SK-N-SH (cell line): ENCODE measurements around the gene TTC36. TPM values are rescaled to one million over a fixed set of nuclear protein-coding genes. Genes with fewer than 3 reads are reported as not detected.
"Not testable (repeated sequence)": the region's sequence is repeated elsewhere in the genome, so short reads cannot be mapped to it uniquely, and the experiment has no call there.

Source experiments
- CTCF ChIA-PET: fragments of 300-600, 350-600 bp; formaldehyde crosslinking; extraction: SDS; loops from one replicate; lab custom pipeline; 2021; lab: Yijun Ruan, JAX
- POLR2A ChIA-PET: fragments of 350-600 bp; sonication (Branson Sonifier 250); formaldehyde crosslinking; extraction: SDS; loops from one replicate; lab custom pipeline; 2020; ENCODE audit warnings: antibody characterized with exemption, inconsistent platforms; lab: Yijun Ruan, JAX
- DNase-seq: peaks from one replicate; pipeline ENCODE4 v3.0.0; 2012
- H2AFZ ChIP-seq: fragments of 200-600 bp; sonication (generic); 2 replicates; pipeline ENCODE4 v1.8.1; 2016; ENCODE audit warnings: antibody characterized with exemption, mild to moderate bottlenecking, low read depth
- H3F3A ChIP-seq: fragments of 200-600 bp; sonication (generic); replicated peaks from 2 replicates; pipeline ENCODE3; 2016; ENCODE audit warnings: antibody characterized with exemption, mild to moderate bottlenecking; ENCODE audit not compliant: insufficient read depth
- H3K27ac ChIP-seq, 2 experiments: fragments of 200-500 bp in 1 of 2; fragments of 200-600 bp in 1 of 2; sonication (Bioruptor generic) in 1 of 2; sonication (generic), shearing (Covaris generic) in 1 of 2; 2 replicates each; pipeline versions ENCODE4 v1.5.1 to v1.6.1; 2014 to 2016; ENCODE audit warnings: low read depth in 2 of 2, inconsistent platforms in 1 of 2, low read length in 1 of 2, mild to moderate bottlenecking in 1 of 2, mixed read lengths in 1 of 2
- H3K27me3 ChIP-seq: fragments of 200-600 bp; sonication (generic), shearing (Covaris generic); 2 replicates; pipeline ENCODE4 v1.6.1; 2016; ENCODE audit warnings: mixed run types; ENCODE audit not compliant: insufficient read depth
- H3K36me3 ChIP-seq, 2 experiments: fragments of 200-500 bp in 1 of 2; fragments of 200-600 bp in 1 of 2; sonication (Bioruptor generic) in 1 of 2; sonication (generic) in 1 of 2; replicated peaks in 1 of 2; 2 replicates each; pipeline versions ENCODE3 to v1.5.1; 2014 to 2016; ENCODE audit warnings: low read length in 1 of 2, mild to moderate bottlenecking in 1 of 2; ENCODE audit not compliant: insufficient read depth in 2 of 2, control insufficient read depth in 1 of 2
- H3K4me1 ChIP-seq, 2 experiments: fragments of 200-500 bp in 1 of 2; fragments of 200-600 bp in 1 of 2; sonication (Bioruptor generic) in 1 of 2; sonication (generic), shearing (Covaris generic) in 1 of 2; 2 replicates each; pipeline versions ENCODE4 v1.5.1 to v1.6.1; 2014 to 2016; ENCODE audit warnings: low read depth in 1 of 2, low read length in 1 of 2, mixed run types in 1 of 2; ENCODE audit not compliant: insufficient read depth in 2 of 2, control insufficient read depth in 1 of 2
- H3K4me2 ChIP-seq: fragments of 200-600 bp; sonication (generic), shearing (Covaris generic); 2 replicates; pipeline ENCODE4 v1.6.1; 2017; ENCODE audit warnings: mixed run types
- H3K4me3 ChIP-seq, 2 experiments: fragments of 200-500 bp in 1 of 2; fragments of 200-600 bp in 1 of 2; sonication (Bioruptor generic) in 1 of 2; sonication (generic), shearing (Covaris generic) in 1 of 2; 2 replicates each; pipeline versions ENCODE4 v1.5.1 to v1.8.1; 2014 to 2016; ENCODE audit warnings: low read depth in 2 of 2, inconsistent platforms in 1 of 2, low read length in 1 of 2, mild to moderate bottlenecking in 1 of 2, mixed read lengths in 1 of 2, moderate library complexity in 1 of 2
- H3K79me2 ChIP-seq: fragments of 200-600 bp; sonication (generic); 2 replicates; pipeline ENCODE4 v1.8.1; 2017; ENCODE audit warnings: mild to moderate bottlenecking; ENCODE audit not compliant: insufficient read depth
- H3K9ac ChIP-seq: fragments of 200-600 bp; sonication (generic); 2 replicates; pipeline ENCODE4 v1.6.1; 2017; ENCODE audit warnings: mixed run types
- H3K9me2 ChIP-seq: fragments of 200-600 bp; sonication (generic); 2 replicates; pipeline ENCODE4 v1.6.1; 2017; ENCODE audit warnings: mixed run types
- H3K9me3 ChIP-seq: fragments of 200-600 bp; sonication (generic); 2 replicates; pipeline ENCODE4 v1.6.1; 2017; ENCODE audit warnings: mixed run types, mild to moderate bottlenecking, moderate library complexity
- H4K20me1 ChIP-seq: fragments of 200-600 bp; sonication (generic); 2 replicates; pipeline ENCODE4 v1.6.1; 2017; ENCODE audit warnings: mild to moderate bottlenecking, mixed run types; ENCODE audit not compliant: insufficient read depth
- CHD2 ChIP-seq: fragments of 150-350 bp; IDR thresholded peaks from 2 replicates; pipeline ENCODE4 v1.6.1; 2018; ENCODE audit warnings: low read length; ENCODE audit not compliant: partially characterized antibody
- EZH2phosphoT487 ChIP-seq: fragments of 200-600 bp; sonication (generic); IDR thresholded peaks from 2 replicates; pipeline ENCODE4 v1.6.1; 2017; ENCODE audit warnings: low read depth, mixed run types, mild to moderate bottlenecking, antibody characterized with exemption, moderate library complexity, borderline replicate concordance
- FOSL2 ChIP-seq: IDR thresholded peaks from 2 replicates; pipeline ENCODE4 v1.4.0; 2012; ENCODE audit warnings: low read depth, mild to moderate bottlenecking, moderate library complexity, borderline replicate concordance
- IRF3 ChIP-seq: fragments of 150-350 bp; IDR thresholded peaks from 2 replicates; pipeline ENCODE4 v1.6.1; 2016; ENCODE audit warnings: mild to moderate bottlenecking, low read depth, low read length
- MEF2A ChIP-seq: IDR thresholded peaks from 2 replicates; pipeline ENCODE4 v1.4.0; 2012; ENCODE audit warnings: low read depth, borderline replicate concordance
- NFIC ChIP-seq: IDR thresholded peaks from 2 replicates; pipeline ENCODE4 v1.4.0; 2012; ENCODE audit warnings: borderline replicate concordance
- RXRA ChIP-seq: IDR thresholded peaks from 2 replicates; pipeline ENCODE4 v1.4.0; 2012; ENCODE audit warnings: low read depth, mild to moderate bottlenecking, borderline replicate concordance
- SIN3A ChIP-seq: IDR thresholded peaks from 2 replicates; pipeline ENCODE4 v1.6.1; 2012; ENCODE audit warnings: low read depth, mild to moderate bottlenecking, low read length, moderate library complexity, borderline replicate concordance
- TAF1 ChIP-seq: IDR thresholded peaks from 2 replicates; pipeline ENCODE4 v1.6.1; 2012; ENCODE audit warnings: low read depth, mild to moderate bottlenecking, low read length, moderate library complexity, borderline replicate concordance
- USF2 ChIP-seq: fragments of 150-350 bp; IDR thresholded peaks from 2 replicates; pipeline ENCODE4 v1.6.1; 2017; ENCODE audit warnings: antibody characterized with exemption, low read length, low read depth, borderline replicate concordance
- YY1 ChIP-seq: IDR thresholded peaks from 2 replicates; pipeline ENCODE4 v1.4.0; 2012; ENCODE audit warnings: low read depth, mild to moderate bottlenecking
- WGBS: methylation state at CpG from one replicate; pipeline ENCODE4 v1.1.6; 2017; ENCODE audit warnings: low lambda C conversion rate; 5-methylcytosine and 5-hydroxymethylcytosine counted together
- polyA plus RNA-seq, 3 experiments: library from polyadenylated mRNA; depleted of rRNA; stranded (reverse); fragments of >200 nt; gene quantifications; 2 replicates each; pipeline ENCODE4 v1.2.3, GENCODE V29; 2012
- TF ChIP-seq, protein P1 (sequence below): IDR thresholded peaks from 2 replicates; pipeline ENCODE4 v1.4.0; 2012; ENCODE audit warnings: low read depth, borderline replicate concordance
- TF ChIP-seq, protein P2 (sequence below): IDR thresholded peaks from 2 replicates; pipeline ENCODE4 v1.4.0; 2012; ENCODE audit warnings: low read depth, borderline replicate concordance
- TF ChIP-seq, protein P3 (sequence below): IDR thresholded peaks from 2 replicates; pipeline ENCODE4 v1.4.0; 2012; ENCODE audit warnings: low read depth

TTC36 gene
- 0.18 and 0.29 TPM in 2 replicates for polyA plus RNA-seq (2012; rRNA removed)
- polyA plus RNA-seq (2012; cell fraction: cytosol; rRNA removed), result 0.05 and 0.12 TPM in 2 replicates
- 1.0 and 1.9 TPM in 2 replicates for polyA plus RNA-seq (2012; cell fraction: nucleus; rRNA removed)

DNA sequence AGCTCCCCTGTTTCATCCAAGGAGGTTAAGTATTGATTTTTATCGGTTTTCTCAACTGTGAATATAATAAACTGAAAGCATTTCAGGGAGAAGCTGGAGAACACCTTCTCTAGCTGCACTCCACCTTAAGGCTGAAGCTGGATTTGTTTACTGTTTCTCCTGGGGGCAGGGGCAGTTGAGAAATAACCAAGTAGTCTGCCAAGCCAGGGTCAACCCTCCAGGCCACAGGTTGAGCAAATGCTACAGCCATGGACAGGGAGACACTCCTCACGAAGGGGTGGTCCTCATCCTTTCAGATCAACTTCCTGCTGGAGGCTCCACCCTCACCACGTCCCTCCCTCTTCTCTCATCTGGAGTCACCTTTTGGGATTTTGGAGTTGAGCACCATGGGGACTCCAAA lies at the start of gene TTC36:
Gene TTC36, plus strand, starts transcription at position 366 of the 400 bp plus-strand sequence. Its CDS starts 21 bp downstream, at position 387.
- no peak for DNase-seq
- Histone ChIP-seq H3K9ac (no peak within 1 kb of the TSS), H3K9me2 (no peaks in the 10 kb centered on the region), H3K4me3 (no peak within 1 kb of the TSS), H3K27me3 (no peaks in the 10 kb centered on the region), H3K4me1 (peaks cover 4 to 15% of the 10 kb centered on the region in 2 experiments; a peak in 3 of 4 replicates), H3K79me2 (no peaks in the 10 kb centered on the region; the same call in 1 of the 2 replicates), H3K27ac (no peak within 1 kb of the TSS), H3K4me2 (no peak within 1 kb of the TSS), H3K9me3 (no peaks in the 10 kb centered on the region), H3F3A (peaks cover 17% of the 10 kb centered on the region), H2AFZ (no peak within 1 kb of the TSS), H3K36me3 (peaks cover 34 to 53% of the 10 kb centered on the region in 2 experiments), H4K20me1 (no peaks in the 10 kb centered on the region)
- CTCF ChIA-PET, result interaction anchor here (2.2 kb wide), 1 partner anchor 39 kb away, joined by 6 read pairs; no protein-coding TSS in a partner anchor
- WGBS, result 60% methylated on average over 3 of the region's 3 CpGs
- POLR2A ChIA-PET, result no interaction called here
- TF ChIP-seq TAF1 (no peak), CHD2 (no peak), FOSL2 (no peak), IRF3 (no peak), USF2 (no peak), NFIC (no peak), RXRA (no peak), YY1 (no peak), EZH2phosphoT487 (no peak), MEF2A (no peak), SIN3A (no peak)
- TF ChIP-seq, protein P1, sequence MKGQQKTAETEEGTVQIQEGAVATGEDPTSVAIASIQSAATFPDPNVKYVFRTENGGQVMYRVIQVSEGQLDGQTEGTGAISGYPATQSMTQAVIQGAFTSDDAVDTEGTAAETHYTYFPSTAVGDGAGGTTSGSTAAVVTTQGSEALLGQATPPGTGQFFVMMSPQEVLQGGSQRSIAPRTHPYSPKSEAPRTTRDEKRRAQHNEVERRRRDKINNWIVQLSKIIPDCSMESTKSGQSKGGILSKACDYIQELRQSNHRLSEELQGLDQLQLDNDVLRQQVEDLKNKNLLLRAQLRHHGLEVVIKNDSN, result no peak
- TF ChIP-seq, protein P2, sequence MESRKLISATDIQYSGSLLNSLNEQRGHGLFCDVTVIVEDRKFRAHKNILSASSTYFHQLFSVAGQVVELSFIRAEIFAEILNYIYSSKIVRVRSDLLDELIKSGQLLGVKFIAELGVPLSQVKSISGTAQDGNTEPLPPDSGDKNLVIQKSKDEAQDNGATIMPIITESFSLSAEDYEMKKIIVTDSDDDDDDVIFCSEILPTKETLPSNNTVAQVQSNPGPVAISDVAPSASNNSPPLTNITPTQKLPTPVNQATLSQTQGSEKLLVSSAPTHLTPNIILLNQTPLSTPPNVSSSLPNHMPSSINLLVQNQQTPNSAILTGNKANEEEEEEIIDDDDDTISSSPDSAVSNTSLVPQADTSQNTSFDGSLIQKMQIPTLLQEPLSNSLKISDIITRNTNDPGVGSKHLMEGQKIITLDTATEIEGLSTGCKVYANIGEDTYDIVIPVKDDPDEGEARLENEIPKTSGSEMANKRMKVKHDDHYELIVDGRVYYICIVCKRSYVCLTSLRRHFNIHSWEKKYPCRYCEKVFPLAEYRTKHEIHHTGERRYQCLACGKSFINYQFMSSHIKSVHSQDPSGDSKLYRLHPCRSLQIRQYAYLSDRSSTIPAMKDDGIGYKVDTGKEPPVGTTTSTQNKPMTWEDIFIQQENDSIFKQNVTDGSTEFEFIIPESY, result no peak
- TF ChIP-seq, protein P3, sequence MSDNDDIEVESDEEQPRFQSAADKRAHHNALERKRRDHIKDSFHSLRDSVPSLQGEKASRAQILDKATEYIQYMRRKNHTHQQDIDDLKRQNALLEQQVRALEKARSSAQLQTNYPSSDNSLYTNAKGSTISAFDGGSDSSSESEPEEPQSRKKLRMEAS, result no peak

GRCh38 chr11:118481238-118481637 lies 46.0 kb upstream of the TTC36 start:
- Histone ChIP-seq H3F3A (peaks cover 22% of the 10 kb centered on the region), H3K36me3 (peaks cover 67 to 88% of the 10 kb centered on the region in 2 experiments), H3K79me2 (peaks cover 15% of the 10 kb centered on the region; the same call in 1 of the 2 replicates)
- H3K27ac ChIP-seq, H3K9ac ChIP-seq, H3K9me2 ChIP-seq, H2AFZ ChIP-seq, POLR2A ChIA-PET, H3K27me3 ChIP-seq, H3K9me3 ChIP-seq, H4K20me1 ChIP-seq, H3K4me3 ChIP-seq, H3K4me2 ChIP-seq, H3K4me1 ChIP-seq, DNase-seq: not testable (repeated sequence)
- CTCF ChIA-PET, result interaction anchor here (1.3 kb wide), 1 partner anchor 22 kb away, joined by 3 read pairs; no protein-coding TSS in a partner anchor
- 74% methylated on average over 1 of the region's 1 CpG for WGBS
